Transverse colon (tissue), 4 donors: ENCODE data around the gene TMEM52.

Source experiments
- EP300 ChIP-seq: sonication (generic); formaldehyde crosslinking; IDR thresholded peaks from one replicate; pipeline ENCODE4 v1.6.1; 2017; ENCODE audit warnings: antibody characterized with exemption, low read depth
- POLR2A ChIP-seq: fragments of 450-650 bp; IDR thresholded peaks from one replicate; pipeline ENCODE4 v1.6.1; 2016; ENCODE audit warnings: antibody characterized with exemption, mild to moderate bottlenecking, moderate library complexity
- POLR2AphosphoS5 ChIP-seq, 3 donors: sonication (generic); formaldehyde crosslinking; IDR thresholded peaks; one replicate each; pipeline ENCODE4 v1.6.1; 2016; ENCODE audit warnings: antibody characterized with exemption in 3 of 3
- TF ChIP-seq, protein P1 (sequence below), 5 experiments: fragments of 200-600 bp in 3 of 5; fragments of 450-650 bp in 2 of 5; sonication (generic) in 3 of 5; IDR thresholded peaks; 1 replicate in 2 of 5; 2 replicates in 3 of 5; pipeline ENCODE4 v1.5.1; 2016 to 2017; ENCODE audit warnings: antibody characterized with exemption in 5 of 5, inconsistent platforms in 3 of 5, mild to moderate bottlenecking in 2 of 5, moderate library complexity in 1 of 5

DNA sequence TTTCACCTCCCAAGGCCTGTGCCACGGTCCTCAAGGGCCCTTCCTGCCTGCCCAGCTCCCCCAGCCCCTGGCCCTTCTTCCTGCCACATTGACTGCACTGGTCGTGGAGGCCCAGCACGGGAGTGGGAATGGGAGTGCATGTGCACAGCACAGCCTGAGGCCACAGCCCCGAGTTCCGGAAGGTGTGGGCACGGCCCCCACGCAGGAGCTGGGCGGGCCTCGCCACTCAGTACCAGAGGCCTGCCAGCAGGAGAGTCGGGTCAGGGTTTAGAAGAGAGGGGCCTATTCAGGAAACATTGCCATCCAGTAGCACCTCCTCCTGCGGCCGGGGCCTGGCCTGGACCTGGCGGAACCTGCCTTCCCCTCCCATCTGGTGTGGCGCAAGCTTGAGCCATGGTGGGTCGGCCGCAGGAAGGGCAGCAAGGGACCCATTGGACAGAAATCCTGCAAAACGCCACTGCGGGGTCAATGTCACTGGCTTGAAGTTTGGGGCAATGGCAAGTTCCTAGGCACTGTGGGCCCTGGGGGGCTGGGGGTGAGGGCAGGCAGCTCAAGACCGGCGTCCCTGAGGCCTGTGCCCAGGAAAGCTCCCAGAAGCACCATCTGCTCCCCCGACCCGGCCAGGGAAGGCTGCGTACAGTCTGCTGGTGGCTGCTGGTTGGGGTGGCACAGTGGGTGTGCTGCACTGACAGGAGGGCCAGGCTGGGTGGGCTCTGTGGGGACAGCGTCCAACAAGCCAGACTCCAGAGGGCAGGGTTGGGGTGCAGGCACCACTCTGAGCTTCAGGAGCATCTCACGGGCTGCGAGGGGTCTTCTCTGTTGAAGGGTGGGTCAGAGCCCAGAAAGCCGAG, 1.8 kb upstream of the TMEM52 start:
- TF ChIP-seq, protein P1, sequence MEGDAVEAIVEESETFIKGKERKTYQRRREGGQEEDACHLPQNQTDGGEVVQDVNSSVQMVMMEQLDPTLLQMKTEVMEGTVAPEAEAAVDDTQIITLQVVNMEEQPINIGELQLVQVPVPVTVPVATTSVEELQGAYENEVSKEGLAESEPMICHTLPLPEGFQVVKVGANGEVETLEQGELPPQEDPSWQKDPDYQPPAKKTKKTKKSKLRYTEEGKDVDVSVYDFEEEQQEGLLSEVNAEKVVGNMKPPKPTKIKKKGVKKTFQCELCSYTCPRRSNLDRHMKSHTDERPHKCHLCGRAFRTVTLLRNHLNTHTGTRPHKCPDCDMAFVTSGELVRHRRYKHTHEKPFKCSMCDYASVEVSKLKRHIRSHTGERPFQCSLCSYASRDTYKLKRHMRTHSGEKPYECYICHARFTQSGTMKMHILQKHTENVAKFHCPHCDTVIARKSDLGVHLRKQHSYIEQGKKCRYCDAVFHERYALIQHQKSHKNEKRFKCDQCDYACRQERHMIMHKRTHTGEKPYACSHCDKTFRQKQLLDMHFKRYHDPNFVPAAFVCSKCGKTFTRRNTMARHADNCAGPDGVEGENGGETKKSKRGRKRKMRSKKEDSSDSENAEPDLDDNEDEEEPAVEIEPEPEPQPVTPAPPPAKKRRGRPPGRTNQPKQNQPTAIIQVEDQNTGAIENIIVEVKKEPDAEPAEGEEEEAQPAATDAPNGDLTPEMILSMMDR (IDR thresholded peaks at IDR 0.05) = no peak
- no peak for TF ChIP-seq POLR2A
- TF ChIP-seq EP300 = no peak
- no peak for TF ChIP-seq POLR2AphosphoS5 (IDR thresholded peaks at IDR 0.05)
